CD14-positive monocyte (primary cell): ENCODE data around the gene ABCB8. TPM values are rescaled to one million over a fixed set of nuclear protein-coding genes. Genes with fewer than 3 reads are reported as not detected.

Source experiments
- DNase-seq, 3 donors: peaks; one replicate each; pipeline ENCODE4 v3.0.0-alpha.2; 2011 to 2022
- H2AFZ ChIP-seq: 2 replicates; pipeline ENCODE4 v1.6.0; 2012; ENCODE audit warnings: mild to moderate bottlenecking, low read depth, low read length, inconsistent platforms; ENCODE audit not compliant: insufficient read depth, poor library complexity, severe bottlenecking
- H3K27ac ChIP-seq, 2 donors: 1 replicate in 1 of 2; 2 replicates in 1 of 2; pipeline ENCODE4 v1.5.1; 2012 to 2013; ENCODE audit warnings: low read length in 2 of 2, control low read depth in 1 of 2, inconsistent platforms in 1 of 2, low read depth in 1 of 2, mild to moderate bottlenecking in 1 of 2
- H3K27me3 ChIP-seq, 2 donors: one replicate each; pipeline versions ENCODE4 v1.6.0 to v1.6.1; 2011 to 2013; ENCODE audit warnings: low read length in 2 of 2; ENCODE audit not compliant: control insufficient read depth in 2 of 2, insufficient read depth in 2 of 2
- H3K36me3 ChIP-seq, 2 donors: replicated peaks in 1 of 2; 1 replicate in 1 of 2; 2 replicates in 1 of 2; pipeline versions ENCODE4 v1.5.1 to v1.6.1; 2012 to 2013; ENCODE audit warnings: low read length in 2 of 2, control low read depth in 1 of 2, inconsistent platforms in 1 of 2, mild to moderate bottlenecking in 1 of 2; ENCODE audit not compliant: insufficient read depth in 2 of 2, control insufficient read depth in 1 of 2
- H3K4me1 ChIP-seq, 2 donors: 1 replicate in 1 of 2; 2 replicates in 1 of 2; pipeline versions ENCODE4 v1.5.1 to v1.6.1; 2012 to 2013; ENCODE audit warnings: low read length in 2 of 2, control low read depth in 1 of 2, inconsistent platforms in 1 of 2, mild to moderate bottlenecking in 1 of 2, moderate library complexity in 1 of 2; ENCODE audit not compliant: insufficient read depth in 2 of 2, control insufficient read depth in 1 of 2
- H3K4me2 ChIP-seq: replicated peaks from 2 replicates; pipeline ENCODE3; 2012; ENCODE audit warnings: low read length, moderate library complexity, mild to moderate bottlenecking; ENCODE audit not compliant: poor library complexity, severe bottlenecking; ENCODE audit errors: extremely low read depth
- H3K4me3 ChIP-seq, 3 experiments: fragments of 200-600 bp in 1 of 3; sonication (generic) in 1 of 3; replicated peaks in 1 of 3; 1 replicate in 2 of 3; 2 replicates in 1 of 3; pipeline ENCODE4 v1.5.1; 2011 to 2013; ENCODE audit warnings: low read length in 3 of 3, mild to moderate bottlenecking in 3 of 3, control low read depth in 2 of 3, low read depth in 2 of 3, inconsistent platforms in 1 of 3, moderate library complexity in 1 of 3
- H3K79me2 ChIP-seq: 2 replicates; pipeline ENCODE4 v1.6.0; 2012; ENCODE audit warnings: mild to moderate bottlenecking, control low read depth, inconsistent platforms, low read length, moderate library complexity; ENCODE audit not compliant: insufficient read depth
- H3K9ac ChIP-seq: 2 replicates; pipeline ENCODE4 v1.6.0; 2017; ENCODE audit warnings: low read length, mild to moderate bottlenecking; ENCODE audit not compliant: insufficient read depth, poor library complexity, severe bottlenecking
- H3K9me3 ChIP-seq, 2 donors: replicated peaks in 1 of 2; 1 replicate in 1 of 2; 2 replicates in 1 of 2; pipeline versions ENCODE4 v1.5.1 to v1.6.1; 2012 to 2013; ENCODE audit warnings: low read length in 2 of 2, control low read depth in 1 of 2; ENCODE audit not compliant: control insufficient read depth in 1 of 2, insufficient read depth in 1 of 2
- H4K20me1 ChIP-seq: 2 replicates; pipeline ENCODE4 v1.6.0; 2012; ENCODE audit warnings: mild to moderate bottlenecking, low read length, control low read depth, moderate library complexity; ENCODE audit not compliant: insufficient read depth
- H3K27ac Mint-ChIP-seq, 7 donors: one replicate each; pipeline ENCODE4 v1.8.0; 2020; ENCODE audit warnings: mild to moderate bottlenecking in 7 of 7, mixed read lengths in 7 of 7, moderate library complexity in 6 of 7, inconsistent platforms in 2 of 7
- H3K27me3 Mint-ChIP-seq, 3 donors: one replicate each; pipeline ENCODE4 v1.8.0; 2021 to 2022; ENCODE audit warnings: low read depth in 3 of 3, mild to moderate bottlenecking in 3 of 3, mixed read lengths in 3 of 3, moderate library complexity in 3 of 3, inconsistent platforms in 1 of 3
- H3K36me3 Mint-ChIP-seq, 2 donors: one replicate each; pipeline ENCODE4 v1.8.0; 2020; ENCODE audit warnings: mixed read lengths in 2 of 2, inconsistent platforms in 1 of 2, mild to moderate bottlenecking in 1 of 2
- H3K4me1 Mint-ChIP-seq: one replicate; pipeline ENCODE4 v1.8.0; 2020; ENCODE audit warnings: mild to moderate bottlenecking, mixed read lengths
- H3K4me3 Mint-ChIP-seq, 2 donors: one replicate each; pipeline ENCODE4 v1.8.0; 2020; ENCODE audit warnings: mild to moderate bottlenecking in 2 of 2, mixed read lengths in 2 of 2, moderate library complexity in 1 of 2
- H3K9me3 Mint-ChIP-seq, 7 donors: one replicate each; pipeline ENCODE4 v1.8.0; 2020 to 2022; ENCODE audit warnings: mixed read lengths in 7 of 7, mild to moderate bottlenecking in 6 of 7, moderate library complexity in 6 of 7, inconsistent platforms in 2 of 7
- WGBS: methylation state at CpG from one replicate; pipeline ENCODE4 v1.1.5; 2013; ENCODE audit warnings: missing lambda C conversion rate; ENCODE audit not compliant: insufficient coverage; 5-methylcytosine and 5-hydroxymethylcytosine counted together
- intact Hi-C, 2 donors: fragments of 100-400 bp; cut with micrococcal nuclease; formaldehyde crosslinking; loops; one replicate each; pipeline versions ENCODE4 v1.15.0 to v1.15.1; 2023
- polyA plus RNA-seq, 3 donors: library from polyadenylated mRNA; depleted of rRNA in 1 of 3; unstranded in 2 of 3; stranded (reverse) in 1 of 3; fragments of 300-500 nt in 2 of 3; fragments of >200 nt in 1 of 3; fragmentation: Illumina TruSeq in 2 of 3; gene quantifications; 1 replicate in 2 of 3; 2 replicates in 1 of 3; pipeline ENCODE4 v1.2.3, GENCODE V29; 2012 to 2021
- TF ChIP-seq, protein P1 (sequence below): fragments of 200-600 bp; IDR thresholded peaks from one replicate; pipeline ENCODE4 v1.8.0; 2022; ENCODE audit warnings: antibody characterized with exemption, mild to moderate bottlenecking

Gene ABCB8
- polyA plus RNA-seq, 3 donors, result 9.3 to 19.9 (median 9.5) TPM

DNA sequence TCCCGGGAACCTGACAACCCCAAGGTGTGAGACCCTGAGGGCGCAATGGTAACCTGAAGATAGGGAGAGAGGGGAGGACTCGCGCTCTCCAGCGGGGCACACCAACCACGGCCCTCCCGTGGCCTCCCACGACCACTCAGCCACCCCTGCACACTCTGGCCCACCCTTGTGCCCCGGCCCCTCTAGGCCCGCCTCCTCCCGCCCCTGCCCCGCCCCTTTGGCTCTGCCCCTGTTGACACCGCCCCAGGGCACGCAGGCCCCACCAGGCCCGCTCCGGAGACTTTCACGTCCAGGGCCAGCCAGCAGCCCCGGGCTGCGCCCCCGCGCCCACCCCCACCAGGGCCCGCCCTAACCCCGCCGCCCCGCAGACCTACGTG, 14.9 kb upstream of the ABCB8 start:
- Histone ChIP-seq H3K4me2 (peak overlapping the region; percentile 75), H4K20me1 (no peaks in the 10 kb centered on the region), H2AFZ (no peak overlapping the region), H3K4me3 (peak overlapping the region in 1 of 3 experiments; percentile 70), H3K9ac (no peak overlapping the region), H3K4me1 (peaks cover 38 to 62% of the 10 kb centered on the region in 2 donors), H3K9me3 (peaks cover 0 to 4% of the 10 kb centered on the region in 2 donors), H3K79me2 (no peaks in the 10 kb centered on the region), H3K27ac (no peak overlapping the region), H3K27me3 (peaks cover 4 to 47% of the 10 kb centered on the region in 2 donors), H3K36me3 (no peaks in the 10 kb centered on the region)
- H3K9me3 Mint-ChIP-seq, result peaks cover 0 to 13% (median 2%) of the 10 kb centered on the region in 7 donors
- peak overlapping the region; percentile 24 to 91 for H3K4me3 Mint-ChIP-seq
- H3K27me3 Mint-ChIP-seq, result peaks cover 54 to 90% (median 59%) of the 10 kb centered on the region in 3 donors
- H3K4me1 Mint-ChIP-seq, result peaks cover 56% of the 10 kb centered on the region
- DNase-seq, result no peak
- H3K27ac Mint-ChIP-seq, result peak overlapping the region in 3 of 7 donors; percentile 30 to 76 (median 40)
- 4% methylated on average over 18 of the region's 26 CpGs for WGBS
- TF ChIP-seq, protein P1, sequence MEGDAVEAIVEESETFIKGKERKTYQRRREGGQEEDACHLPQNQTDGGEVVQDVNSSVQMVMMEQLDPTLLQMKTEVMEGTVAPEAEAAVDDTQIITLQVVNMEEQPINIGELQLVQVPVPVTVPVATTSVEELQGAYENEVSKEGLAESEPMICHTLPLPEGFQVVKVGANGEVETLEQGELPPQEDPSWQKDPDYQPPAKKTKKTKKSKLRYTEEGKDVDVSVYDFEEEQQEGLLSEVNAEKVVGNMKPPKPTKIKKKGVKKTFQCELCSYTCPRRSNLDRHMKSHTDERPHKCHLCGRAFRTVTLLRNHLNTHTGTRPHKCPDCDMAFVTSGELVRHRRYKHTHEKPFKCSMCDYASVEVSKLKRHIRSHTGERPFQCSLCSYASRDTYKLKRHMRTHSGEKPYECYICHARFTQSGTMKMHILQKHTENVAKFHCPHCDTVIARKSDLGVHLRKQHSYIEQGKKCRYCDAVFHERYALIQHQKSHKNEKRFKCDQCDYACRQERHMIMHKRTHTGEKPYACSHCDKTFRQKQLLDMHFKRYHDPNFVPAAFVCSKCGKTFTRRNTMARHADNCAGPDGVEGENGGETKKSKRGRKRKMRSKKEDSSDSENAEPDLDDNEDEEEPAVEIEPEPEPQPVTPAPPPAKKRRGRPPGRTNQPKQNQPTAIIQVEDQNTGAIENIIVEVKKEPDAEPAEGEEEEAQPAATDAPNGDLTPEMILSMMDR, result peak; percentile 9
- peaks cover 2 to 6% of the 10 kb centered on the region in 2 donors for H3K36me3 Mint-ChIP-seq
- intact Hi-C loops, result loop anchor here in 1 of 2 donors (5.0 kb wide), 1 partner anchor 99 kb away; no protein-coding TSS in a partner anchor

- WGBS, result 9% methylated on average over 52 of the region's 55 CpGs
- peak overlapping the region; percentile 63 for H3K9ac ChIP-seq
These were observed 14.3 kb upstream of the ABCB8 start for GRCh38 chr7:151013733-151014497.

More at GRCh38 chr7:151013733-151014497, 14.3 kb upstream of the ABCB8 start:
- intact Hi-C loops, result loop anchor here in 1 of 2 donors (5.0 kb wide), 1 partner anchor 98 kb away; no protein-coding TSS in a partner anchor
- Histone ChIP-seq H3K79me2 (no peaks in the 10 kb centered on the region), H3K27me3 (peaks cover 8 to 50% of the 10 kb centered on the region in 2 donors), H3K4me2 (peak overlapping the region; percentile 75), H3K36me3 (no peaks in the 10 kb centered on the region), H4K20me1 (no peaks in the 10 kb centered on the region), H3K9me3 (no peaks in the 10 kb centered on the region), H3K4me3 (peak overlapping the region; percentile 38 to 70 (median 45)), H3K4me1 (peaks cover 39 to 64% of the 10 kb centered on the region in 2 donors), H2AFZ (peak overlapping the region; percentile 85), H3K27ac (peak overlapping the region in 1 of 2 donors; percentile 45)
- peak overlapping the region in 6 of 7 donors; percentile 23 to 91 (median 79) for H3K27ac Mint-ChIP-seq
- TF ChIP-seq, protein P1, result peak; percentile 24
- peaks cover 58% of the 10 kb centered on the region for H3K4me1 Mint-ChIP-seq
- H3K4me3 Mint-ChIP-seq, result peak overlapping the region; percentile 83 to 91
- H3K36me3 Mint-ChIP-seq, result peaks cover 3 to 6% of the 10 kb centered on the region in 2 donors
- peaks cover 57 to 93% (median 60%) of the 10 kb centered on the region in 3 donors for H3K27me3 Mint-ChIP-seq
- H3K9me3 Mint-ChIP-seq, result peaks cover 0 to 15% (median 5%) of the 10 kb centered on the region in 7 donors
- peak; percentile 81 to 93 (median 89) for DNase-seq
